Measurements from ENCODE around the gene CCDC30. TPM values are rescaled to one million over a fixed set of nuclear protein-coding genes. Genes with fewer than 3 reads are reported as not detected.

Gene CCDC30
- total and polyA plus RNA-seq, 9 donors, result 3.8 to 11.7 (median 6.7) TPM

- Histone ChIP-seq H3K27me3 (no peaks in the 10 kb centered on the region), H3K27ac (no peak overlapping the region), H3K36me3 (no peaks in the 10 kb centered on the region), H3K4me1 (ENCODE audit: insufficient read depth) (peaks cover 19% of the 10 kb centered on the region), H3K4me3 (no peak overlapping the region), H3K9me3 (no peaks in the 10 kb centered on the region)
- TF ChIP-seq EP300 (IDR thresholded peaks at IDR 0.05), result no peak
- no peak for TF ChIP-seq CTCF (IDR thresholded peaks at IDR 0.05)
- no peak for TF ChIP-seq POLR2A (IDR thresholded peaks at IDR 0.05)
- DNase-seq, result no peak
- intact Hi-C loops (cut with DNase I), result loop anchor here in 2 of 4 donors (10.0 kb wide), 1 partner anchor 78 kb away; the partner anchor contains the start of genes C1orf50 (in 2 of the 2) and P3H1 (in 2 of the 2)
- WGBS, 3 donors, result 81 to 89% (median 86%) methylated on average over 4 of the region's 4 CpGs
Observed at GRCh38 chr1:42686418-42686817, 223.3 kb downstream of the CCDC30 start.

- H3K27ac ChIP-seq, result no peak overlapping the region
- no peaks in the 10 kb centered on the region for H3K27me3 ChIP-seq
- no peaks in the 10 kb centered on the region for H3K36me3 ChIP-seq
- intact Hi-C loops (cut with DNase I), result loop anchor here in 2 of 4 donors (10.0 kb wide), 1 partner anchor 75 kb away; the partner anchor contains the start of genes C1orf50 (in 2 of the 2) and P3H1 (in 2 of the 2)
- no peak for DNase-seq
- WGBS, 3 donors, result 93 to 98% (median 96%) methylated on average over 3 of the region's 3 CpGs
- TF ChIP-seq EP300 (IDR thresholded peaks at IDR 0.05), result no peak
- no peak for TF ChIP-seq CTCF (IDR thresholded peaks at IDR 0.05)
- no peak for TF ChIP-seq POLR2A (IDR thresholded peaks at IDR 0.05)
- H3K4me3 ChIP-seq, result no peak overlapping the region
- H3K4me1 ChIP-seq (ENCODE audit: insufficient read depth), result peaks cover 18% of the 10 kb centered on the region
- H3K9me3 ChIP-seq, result no peaks in the 10 kb centered on the region
Observed at GRCh38 chr1:42689912-42690311, 226.8 kb downstream of the CCDC30 start.

- Histone ChIP-seq H3K27ac (no peak overlapping the region), H3K4me3 (no peak overlapping the region), H3K36me3 (no peaks in the 10 kb centered on the region), H3K27me3 (no peaks in the 10 kb centered on the region), H3K9me3 (no peaks in the 10 kb centered on the region), H3K4me1 (ENCODE audit: insufficient read depth) (peaks cover 18% of the 10 kb centered on the region)
- TF ChIP-seq POLR2A (IDR thresholded peaks at IDR 0.05), result no peak
- TF ChIP-seq CTCF (IDR thresholded peaks at IDR 0.05), result no peak
- no peak for TF ChIP-seq EP300 (IDR thresholded peaks at IDR 0.05)
- intact Hi-C loops (cut with DNase I), result no loop called here
- WGBS, 3 donors, result 71 to 92% (median 84%) methylated on average over 1 of the region's 1 CpG
- no peak for DNase-seq
Observed at GRCh38 chr1:42690477-42691156, 227.5 kb downstream of the CCDC30 start.

GRCh38 chr1:42691157-42691498 lies 228.0 kb downstream of the CCDC30 start:
- Histone ChIP-seq H3K9me3 (no peaks in the 10 kb centered on the region), H3K4me1 (ENCODE audit: insufficient read depth) (peaks cover 18% of the 10 kb centered on the region), H3K27me3 (no peaks in the 10 kb centered on the region), H3K27ac (no peak overlapping the region), H3K4me3 (no peak overlapping the region), H3K36me3 (no peaks in the 10 kb centered on the region)
- no peak for DNase-seq
- TF ChIP-seq CTCF (IDR thresholded peaks at IDR 0.05), result no peak
- no peak for TF ChIP-seq POLR2A (IDR thresholded peaks at IDR 0.05)
- TF ChIP-seq EP300 (IDR thresholded peaks at IDR 0.05), result no peak
- 59 to 70% (median 62%) methylated on average over 4 of the region's 4 CpGs for WGBS, 3 donors
- intact Hi-C loops (cut with DNase I), result no loop called here
